ENCODE results near the gene DDX1.
"Not testable (repeated sequence)": the region's sequence is repeated elsewhere in the genome, so short reads cannot be mapped to it uniquely, and the experiment has no call there.

GRCh38 chr2:15621472-15621870 lies 29.8 kb downstream of the DDX1 start:
- TF ChIP-seq EZH2 (IDR thresholded peaks at IDR 0.05; ENCODE audit: insufficient read depth, poor library complexity, severe bottlenecking); EZH2phosphoT487 (IDR thresholded peaks at IDR 0.05; ENCODE audit: insufficient read depth, low read depth): not testable (repeated sequence)

Data from GM23248 (cell line).